Stimulated activated CD4-positive, alpha-beta T cell treated with anti-CD3 and anti-CD28 coated beads, Interleukin-12 subunit alpha, Interleukin-12 subunit beta, amount 100 ng/mL, for 48 hours (primary cell): ENCODE measurements around the gene DCC.

Source experiments
- DNase-seq, 3 donors: peaks; one replicate each; pipeline ENCODE4 v3.0.0-alpha.2; 2020; ENCODE audit warnings: low read depth in 2 of 3, low spot score in 1 of 3

Gene DCC

GRCh38 chr18:52781113-52781512, 441.1 kb downstream of the DCC start:
- no peak for DNase-seq

DNA sequence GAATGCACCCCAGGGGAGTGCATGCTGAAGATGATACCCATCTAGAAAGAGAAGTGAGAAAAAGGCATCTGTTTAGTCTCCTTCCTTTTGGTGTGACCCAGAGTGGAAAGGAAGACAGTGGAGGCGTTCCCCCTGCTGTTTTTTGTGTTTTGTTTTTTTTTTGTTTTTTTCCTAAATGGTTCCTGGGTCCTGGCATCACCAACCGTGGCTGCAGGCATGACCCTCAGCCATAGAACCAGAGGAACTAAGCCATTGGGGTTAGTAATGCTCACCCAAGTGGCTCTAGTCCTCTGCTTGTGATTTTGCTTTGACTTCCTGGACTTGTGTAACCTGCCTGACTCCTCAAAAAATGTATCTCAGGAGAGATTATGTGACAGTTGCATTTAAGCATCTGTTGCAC, 451.3 kb downstream of the DCC start:
- DNase-seq = no peak

DNA sequence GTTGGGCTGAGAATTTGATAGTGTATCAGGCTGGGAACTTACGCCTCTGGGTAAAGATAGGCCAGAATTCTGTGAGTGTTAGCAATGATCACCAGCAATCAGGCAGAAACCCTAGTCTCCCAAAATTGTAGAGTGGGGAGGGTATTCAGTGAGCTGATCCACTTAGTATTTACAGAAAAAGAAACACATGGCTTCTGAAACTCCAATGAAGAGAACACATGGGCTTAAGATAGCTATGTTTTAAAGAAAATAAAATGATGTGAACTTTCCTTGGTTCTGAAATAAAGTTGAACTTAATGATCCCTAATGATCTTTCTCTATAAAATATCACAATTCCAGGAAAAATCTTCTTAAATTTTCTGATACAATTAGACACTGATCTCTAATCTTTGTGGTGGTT, 472.8 kb downstream of the DCC start:
- DNase-seq = no peak

- no peak for DNase-seq
Observed at GRCh38 chr18:52813635-52814416, 473.8 kb downstream of the DCC start.

DNA sequence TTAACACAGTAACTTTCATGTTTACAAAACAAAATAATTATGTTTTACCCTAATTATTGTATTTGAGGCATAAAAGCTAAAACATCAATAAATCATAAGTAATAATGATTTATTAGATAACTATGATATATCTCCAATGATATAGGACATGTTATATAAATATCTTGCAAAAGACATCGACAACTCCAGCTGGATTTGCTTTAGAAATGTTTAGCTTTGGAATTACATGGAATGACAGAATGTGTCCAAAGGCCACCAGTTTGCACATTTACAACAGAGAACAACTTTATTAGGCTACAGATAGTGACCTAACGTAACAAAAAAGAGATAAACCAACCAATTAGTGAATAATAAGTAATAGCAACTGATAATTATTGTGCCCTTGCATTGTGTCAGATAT, 475.7 kb downstream of the DCC start:
- DNase-seq = no peak

DNA sequence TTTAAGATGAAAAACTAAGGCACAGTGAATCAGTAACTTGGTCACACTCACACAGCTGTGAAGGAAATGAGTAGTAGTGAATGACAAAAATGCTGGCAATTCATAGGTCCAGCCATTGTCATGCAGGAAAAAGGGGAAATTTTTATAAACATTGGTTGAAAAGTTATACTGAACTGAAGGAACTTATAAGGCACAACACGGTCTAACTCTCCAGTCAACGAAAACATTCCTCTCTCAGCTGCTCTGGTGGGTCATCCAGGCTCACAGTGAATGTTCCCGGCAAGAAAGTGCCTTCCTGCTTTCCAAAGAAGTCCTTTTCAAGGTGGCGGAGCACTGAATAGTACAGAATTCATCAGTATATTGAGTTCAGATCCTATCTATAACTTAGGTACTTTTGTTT, 476.1 kb downstream of the DCC start:
- DNase-seq = no peak

GRCh38 chr18:52822160-52822559, 482.2 kb downstream of the DCC start:
- no peak for DNase-seq

DNA sequence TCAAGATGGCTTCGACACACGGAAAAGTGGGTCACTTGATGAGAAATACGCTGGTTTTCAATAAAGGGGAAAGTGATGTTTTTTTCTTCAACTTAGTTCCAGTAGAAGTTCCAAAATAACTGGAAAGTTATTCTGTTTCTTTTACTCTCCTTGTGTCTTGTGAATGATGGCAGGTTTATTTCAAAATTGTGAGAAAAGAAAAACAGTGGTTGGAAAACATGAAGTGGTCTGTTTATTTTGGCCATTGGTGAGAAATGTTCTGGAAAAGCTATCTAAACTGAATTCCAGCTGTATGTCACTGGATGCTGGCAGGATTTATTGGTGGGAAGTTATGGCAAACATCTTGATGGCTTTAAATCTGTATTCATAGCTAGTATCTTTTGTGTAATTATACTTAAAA, 484.1 kb downstream of the DCC start:
- no peak for DNase-seq

DNA sequence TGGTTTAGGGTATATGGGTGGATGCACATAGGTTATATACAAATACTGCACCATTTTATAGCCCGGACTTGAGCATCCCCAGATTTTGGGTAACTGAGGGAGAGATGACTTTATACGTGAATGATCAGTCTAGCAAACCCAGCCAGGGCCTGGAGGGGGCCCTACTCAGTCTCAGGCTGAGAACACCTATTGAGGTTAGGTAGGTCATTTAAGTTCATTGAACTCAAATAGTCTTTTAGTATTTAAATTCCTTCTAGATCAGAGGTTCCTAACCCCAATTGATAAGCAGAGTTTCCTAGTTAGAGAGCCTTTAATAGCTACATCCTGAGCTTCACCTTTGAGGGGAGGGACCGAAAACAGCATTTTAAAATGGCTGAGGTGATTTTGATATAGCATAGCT, 487.0 kb downstream of the DCC start:
- no peak for DNase-seq

- DNase-seq = no peak
Observed at GRCh38 chr18:52829320-52829719, 489.3 kb downstream of the DCC start.

DNA sequence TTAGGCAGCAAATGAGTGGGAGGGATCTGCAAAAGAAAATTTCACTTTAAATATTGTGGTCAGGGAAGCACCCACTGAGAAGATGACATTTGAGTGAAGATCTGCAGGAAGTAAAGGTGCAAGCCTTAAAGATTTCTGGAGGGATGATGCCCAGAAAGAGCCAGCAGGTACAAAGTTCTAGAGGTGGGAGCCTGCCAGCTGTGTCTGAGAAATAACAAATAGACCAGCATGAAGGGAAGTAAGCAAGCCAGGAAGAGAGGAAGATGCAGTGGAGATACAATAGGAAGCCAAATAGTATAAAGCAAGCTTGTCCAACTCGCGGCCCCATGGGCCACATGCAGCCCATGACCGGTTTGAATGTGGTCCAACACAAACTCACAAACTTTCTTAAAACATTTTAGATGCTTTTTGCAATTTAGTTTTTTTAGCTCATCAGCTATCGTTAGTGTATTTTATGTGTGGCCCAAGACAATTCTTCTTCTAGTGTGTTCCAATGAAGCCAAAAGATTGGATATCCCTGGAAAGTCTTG, 489.9 kb downstream of the DCC start:
- no peak for DNase-seq

DNA sequence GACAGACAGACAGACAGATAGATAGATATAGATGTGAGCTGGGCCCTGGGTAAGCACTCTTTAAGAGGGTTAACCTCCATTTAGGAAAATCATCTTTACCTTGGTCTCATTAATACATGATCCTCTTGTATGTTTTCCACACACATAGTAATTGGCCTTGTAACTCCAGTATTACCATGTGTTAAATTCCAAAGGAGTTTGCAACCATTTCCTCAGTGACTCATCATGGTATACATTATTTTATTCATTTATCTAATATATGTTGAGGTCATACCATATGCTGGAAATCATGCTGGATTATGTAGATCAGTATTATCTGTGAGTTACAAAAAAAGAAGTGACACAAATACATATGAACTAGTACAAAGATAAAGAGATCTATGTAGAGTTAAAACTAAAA, 504.3 kb downstream of the DCC start:
- DNase-seq = no peak

DNA sequence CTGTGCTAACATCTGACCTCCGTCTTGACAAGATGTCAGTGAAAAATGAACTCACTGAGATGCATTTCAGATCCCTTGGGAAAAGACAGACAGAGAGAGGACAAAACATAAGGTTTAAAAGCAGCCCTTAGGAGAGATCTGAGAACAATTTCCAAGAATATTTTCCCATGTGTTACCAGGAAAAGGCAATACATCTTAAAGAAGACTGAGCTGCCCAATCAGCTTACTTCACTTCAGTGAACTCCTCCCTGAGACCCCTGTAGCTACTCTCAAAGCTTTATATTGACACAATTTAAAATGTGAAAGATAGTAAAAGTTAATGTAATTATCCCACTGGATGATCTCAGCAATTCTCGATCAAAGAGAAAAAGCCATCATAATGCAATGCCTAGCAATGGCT, 505.0 kb downstream of the DCC start:
- DNase-seq = no peak

GRCh38 chr18:52850031-52850560, 510.1 kb downstream of the DCC start:
- DNase-seq = no peak

DNA sequence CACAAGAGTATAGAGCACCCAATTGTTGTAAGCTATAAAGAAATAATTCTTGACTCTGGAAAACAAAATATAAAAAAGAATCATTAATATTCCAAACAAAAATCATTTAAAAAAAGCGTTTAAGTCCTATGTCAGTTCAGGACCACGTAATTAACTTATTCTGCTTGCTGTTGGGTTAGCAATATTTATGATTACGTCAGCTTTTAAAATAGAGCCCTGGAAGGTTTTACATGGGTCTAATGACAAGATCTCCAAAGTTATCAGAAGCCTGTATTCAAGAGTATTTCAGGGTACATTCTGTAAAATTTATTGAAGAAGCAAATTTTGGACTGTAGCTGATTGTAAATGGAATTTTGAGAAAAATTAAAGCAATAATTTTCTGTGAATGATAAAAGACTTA, 521.6 kb downstream of the DCC start:
- no peak for DNase-seq

DNA sequence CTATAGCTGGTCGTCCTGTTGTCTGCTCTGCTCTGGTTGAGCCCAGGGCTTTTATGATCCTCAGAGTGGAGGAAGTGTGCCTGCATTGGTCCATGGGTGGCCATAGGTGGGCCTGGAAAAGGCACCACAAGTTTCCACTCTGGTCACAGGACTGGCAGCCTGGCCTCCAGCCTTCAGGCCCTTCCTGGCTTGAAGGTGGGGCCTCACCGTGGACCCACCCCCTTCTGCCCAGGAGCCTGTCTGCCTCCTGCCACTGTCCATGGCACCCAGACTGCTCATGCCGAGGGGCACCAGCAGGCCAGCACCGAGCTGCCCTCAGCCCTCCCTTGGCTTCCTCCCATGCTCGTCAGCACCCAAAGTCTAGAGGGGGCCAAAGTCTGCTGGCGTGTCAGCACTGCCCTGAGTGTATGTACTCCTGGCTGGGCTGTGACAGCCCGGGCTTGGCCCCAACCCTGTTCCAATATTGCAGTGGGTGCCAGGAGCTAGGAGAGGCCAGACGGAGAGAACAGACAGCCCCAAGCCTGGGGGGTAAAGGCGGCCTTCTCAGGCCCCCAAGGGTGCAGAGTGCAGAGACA, 529.4 kb downstream of the DCC start:
- DNase-seq = no peak

GRCh38 chr18:52869942-52870907, 530.2 kb downstream of the DCC start:
- DNase-seq = no peak

- DNase-seq = no peak
Observed at GRCh38 chr18:52874774-52875173, 534.8 kb downstream of the DCC start.

DNA sequence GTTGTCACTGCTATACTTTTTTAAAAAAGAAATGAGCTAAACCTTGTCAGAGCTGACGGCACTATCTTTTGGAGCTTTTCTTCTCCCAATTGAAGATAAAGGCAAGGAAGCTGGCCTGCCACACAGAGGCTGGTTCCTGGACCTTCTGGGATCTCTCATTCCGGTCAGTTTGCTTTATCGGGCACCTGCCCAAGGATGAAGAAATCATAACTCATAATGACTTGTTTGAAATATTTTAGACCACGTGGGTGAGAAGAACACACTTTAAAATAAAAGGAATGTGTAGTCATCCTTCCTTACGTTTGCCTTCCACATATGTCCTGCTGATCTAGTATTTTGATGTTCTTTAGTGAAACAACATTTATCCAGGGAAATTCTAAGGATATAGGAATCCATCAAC, 535.7 kb downstream of the DCC start:
- no peak for DNase-seq

GRCh38 chr18:52888014-52888413, 548.0 kb downstream of the DCC start:
- DNase-seq = no peak

DNA sequence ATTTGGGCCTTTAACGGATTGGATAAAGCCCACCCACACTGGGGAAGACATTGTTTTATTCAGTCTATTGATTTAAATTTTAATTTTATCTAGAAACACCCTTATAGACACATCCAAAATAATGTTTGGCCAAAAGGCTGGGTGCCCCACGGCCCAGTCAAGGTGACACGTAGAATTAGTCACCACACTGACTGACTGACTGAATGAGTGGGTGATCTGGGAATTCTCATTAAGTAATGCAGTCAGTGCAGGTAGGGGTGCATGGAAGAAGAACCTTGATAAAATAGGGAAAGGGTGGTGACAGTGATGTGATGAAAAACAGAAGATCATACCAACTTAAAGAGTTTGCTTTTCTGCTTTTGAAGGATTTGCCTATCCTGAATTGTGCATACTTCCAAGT, 554.8 kb downstream of the DCC start:
- DNase-seq = no peak
